Measurements from ENCODE around the gene NKX2-1. TPM values are rescaled to one million over a fixed set of nuclear protein-coding genes. Genes with fewer than 3 reads are reported as not detected.
A peak's percentile ranks its signal among the peaks of the same experiment; 100 is the strongest.
"Not testable (repeated sequence)": the region's sequence is repeated elsewhere in the genome, so short reads cannot be mapped to it uniquely, and the experiment has no call there.

The NKX2-1 gene
- total RNA-seq, 2 experiments from 2014 or later: not detected

DNA sequence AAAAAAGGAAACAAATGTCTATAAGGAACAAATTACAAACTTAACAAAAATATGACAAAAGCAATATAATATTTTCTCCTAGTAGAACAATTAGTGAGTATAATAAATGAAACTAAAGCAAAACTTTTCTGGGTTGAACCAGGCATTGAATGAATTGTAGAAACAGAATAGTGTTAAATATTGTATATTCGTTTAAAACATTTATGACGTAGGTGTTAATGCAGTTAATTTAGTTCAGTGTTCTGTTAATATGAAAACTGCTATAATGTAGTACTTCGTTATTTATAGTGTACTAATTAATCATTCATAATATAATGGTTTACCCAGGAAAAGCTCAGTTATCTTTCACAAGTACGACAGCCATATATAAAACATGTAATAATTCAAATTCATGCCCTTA lies 23.7 kb downstream of the NKX2-1 start:
- intact Hi-C loops (cut with micrococcal nuclease): no loop called here
- Mint-ChIP-seq H3K27ac (no peak overlapping the region), H3K36me3 (no peaks in the 10 kb centered on the region), H3K9me3 (no peaks in the 10 kb centered on the region), H3K4me1 (ENCODE audit: low read depth) (no peaks in the 10 kb centered on the region), H3K4me3 (no peak overlapping the region), H3K27me3 (peaks cover 15% of the 10 kb centered on the region)
- CTCF ChIA-PET: no interaction called here
- POLR2A ChIA-PET: no interaction called here
- DNase-seq: no peak

DNA sequence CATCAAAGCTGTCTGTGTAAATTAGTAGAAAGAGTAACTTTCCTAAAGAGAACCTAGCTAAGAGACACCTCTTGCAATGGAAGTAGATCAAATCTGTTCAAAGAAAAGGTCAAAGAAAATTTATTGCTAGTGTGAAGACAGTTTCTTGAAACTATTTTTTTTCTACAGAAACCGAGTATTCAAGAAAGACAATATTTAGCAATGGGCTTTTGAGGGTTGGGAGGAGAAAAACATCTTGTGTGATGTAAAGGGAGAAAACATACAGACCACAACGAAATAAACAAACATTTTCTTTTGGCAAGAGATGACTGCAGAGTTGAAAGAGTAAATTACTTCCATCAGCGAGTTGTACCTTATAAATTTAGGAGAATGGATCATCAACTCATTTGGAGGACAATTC lies 24.4 kb downstream of the NKX2-1 start:
- no peaks in the 10 kb centered on the region for H3K9me3 Mint-ChIP-seq
- POLR2A ChIA-PET: no interaction called here

DNA sequence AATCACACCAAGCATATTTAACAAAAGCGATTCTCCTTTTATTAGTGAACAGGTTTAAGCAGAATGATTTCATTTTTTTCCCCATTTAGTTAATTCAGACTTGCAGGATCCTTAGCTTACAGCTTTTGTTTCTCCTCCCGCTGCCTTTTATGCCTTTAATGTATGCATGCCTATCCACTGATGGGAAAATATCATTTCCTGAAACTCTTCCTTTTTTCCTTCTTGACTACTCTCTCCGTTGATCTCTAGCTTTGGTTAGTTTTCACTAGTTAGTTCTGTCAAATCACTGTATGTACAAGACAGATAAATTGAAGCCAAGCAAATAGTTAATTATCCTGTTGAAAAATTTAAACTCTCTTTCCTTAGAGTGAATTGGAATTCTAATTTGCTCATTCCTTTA lies 26.3 kb downstream of the NKX2-1 start:
- Mint-ChIP-seq H3K27me3 (peaks cover 16% of the 10 kb centered on the region), H3K36me3 (no peaks in the 10 kb centered on the region), H3K9me3 (no peaks in the 10 kb centered on the region), H3K4me1 (ENCODE audit: low read depth) (no peaks in the 10 kb centered on the region), H3K27ac (no peak overlapping the region), H3K4me3 (no peak overlapping the region)
- POLR2A ChIA-PET: no interaction called here
- DNase-seq: no peak
- intact Hi-C loops (cut with micrococcal nuclease): no loop called here
- CTCF ChIA-PET: interaction anchor here (0.6 kb wide), 1 partner anchor 696 kb away, joined by 3 read pairs; no protein-coding TSS in a partner anchor

More for the DNA sequence above, 24.4 kb downstream of the NKX2-1 start:
- Mint-ChIP-seq H3K27me3 (peaks cover 19% of the 10 kb centered on the region), H3K4me1 (ENCODE audit: low read depth) (no peaks in the 10 kb centered on the region), H3K36me3 (no peaks in the 10 kb centered on the region), H3K27ac (no peak overlapping the region), H3K4me3 (no peak overlapping the region)
- no peak for DNase-seq
- intact Hi-C loops (cut with micrococcal nuclease): no loop called here
- CTCF ChIA-PET: no interaction called here

DNA sequence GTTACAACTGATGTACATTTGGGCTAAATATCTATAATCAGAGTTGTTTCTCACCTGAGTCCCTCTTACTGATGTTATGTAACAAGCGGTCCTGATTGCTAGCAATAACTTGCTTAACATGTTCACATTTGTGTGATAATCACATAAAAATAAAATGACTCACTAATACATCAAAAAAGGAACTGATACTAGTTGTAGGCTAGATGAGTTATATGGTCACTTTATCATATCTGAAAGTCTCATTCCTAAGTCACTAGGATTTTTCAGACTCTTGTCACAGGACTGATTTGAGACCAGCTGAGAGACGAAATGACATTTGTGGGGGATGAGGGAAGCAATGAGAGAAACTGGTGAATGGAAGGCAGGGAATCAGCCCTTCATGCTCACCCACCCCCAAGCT lies 34.3 kb downstream of the NKX2-1 start:
- ChIA-PET CTCF (no interaction called here), POLR2A (no interaction called here)
- no peak for DNase-seq
- intact Hi-C loops (cut with micrococcal nuclease): no loop called here
- H3K27ac Mint-ChIP-seq: no peak overlapping the region
- no peak overlapping the region for H3K4me3 Mint-ChIP-seq
- H3K36me3 Mint-ChIP-seq: no peaks in the 10 kb centered on the region
- H3K9me3 Mint-ChIP-seq: no peaks in the 10 kb centered on the region
- peaks cover 15% of the 10 kb centered on the region for H3K27me3 Mint-ChIP-seq
- H3K4me1 Mint-ChIP-seq (ENCODE audit: low read depth): no peaks in the 10 kb centered on the region

DNA sequence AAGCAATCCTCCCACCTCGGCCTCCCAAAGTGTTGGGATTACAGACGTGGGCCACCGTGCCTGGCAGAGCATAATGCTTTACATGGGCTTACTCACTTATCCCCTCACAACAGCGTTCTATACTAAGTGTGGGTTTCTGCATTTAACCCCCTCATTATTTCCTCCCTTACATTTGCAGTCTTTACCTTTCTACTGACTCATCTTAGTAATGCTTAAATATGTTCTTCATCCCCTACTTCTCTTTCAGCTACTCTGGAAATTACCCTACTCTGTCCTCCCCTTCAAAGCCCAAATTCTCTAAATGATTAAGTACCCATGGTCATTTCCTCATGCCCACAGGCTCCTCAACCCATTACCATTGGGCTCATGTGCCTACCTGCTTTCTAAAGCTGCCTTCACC lies 40.7 kb downstream of the NKX2-1 start:
- H3K27ac Mint-ChIP-seq: no peak overlapping the region
- peaks cover 6% of the 10 kb centered on the region for H3K27me3 Mint-ChIP-seq
- H3K4me3 Mint-ChIP-seq: no peak overlapping the region
- intact Hi-C loops (cut with micrococcal nuclease): loop anchor here (5.0 kb wide), 1 partner anchor 162 kb away; no protein-coding TSS in a partner anchor
- ChIA-PET POLR2A (no interaction called here), CTCF (no interaction called here)
- no peaks in the 10 kb centered on the region for H3K9me3 Mint-ChIP-seq
- DNase-seq: no peak
- H3K36me3 Mint-ChIP-seq: no peaks in the 10 kb centered on the region
- no peaks in the 10 kb centered on the region for H3K4me1 Mint-ChIP-seq (ENCODE audit: low read depth)

DNA sequence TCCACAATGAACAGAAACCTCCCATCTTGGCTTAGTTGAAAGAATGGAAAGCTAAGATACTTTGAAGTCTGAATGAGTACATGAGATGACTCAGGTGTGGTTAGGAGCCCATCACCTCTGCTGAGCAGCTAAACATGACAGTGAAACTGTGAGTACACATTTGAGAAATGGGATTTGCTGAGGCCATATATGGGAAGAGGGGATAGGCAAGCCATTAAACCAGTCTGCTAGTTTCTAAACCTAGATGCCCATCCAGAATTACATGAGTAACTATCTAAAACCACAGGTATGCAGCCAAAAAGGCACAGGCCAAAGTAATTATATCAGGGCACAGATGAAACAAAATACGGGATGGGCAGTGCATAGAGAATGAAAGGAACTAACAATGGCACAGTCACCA lies 41.2 kb downstream of the NKX2-1 start:
- no peak overlapping the region for H3K4me3 Mint-ChIP-seq
- POLR2A ChIA-PET: no interaction called here
- H3K27ac Mint-ChIP-seq: no peak overlapping the region
- no peaks in the 10 kb centered on the region for H3K36me3 Mint-ChIP-seq
- intact Hi-C loops (cut with micrococcal nuclease): loop anchor here (5.0 kb wide), 1 partner anchor 161 kb away; no protein-coding TSS in a partner anchor
- CTCF ChIA-PET: no interaction called here
- peaks cover 6% of the 10 kb centered on the region for H3K27me3 Mint-ChIP-seq
- peak; percentile 10 for DNase-seq
- no peaks in the 10 kb centered on the region for H3K4me1 Mint-ChIP-seq (ENCODE audit: low read depth)
- no peaks in the 10 kb centered on the region for H3K9me3 Mint-ChIP-seq

DNA sequence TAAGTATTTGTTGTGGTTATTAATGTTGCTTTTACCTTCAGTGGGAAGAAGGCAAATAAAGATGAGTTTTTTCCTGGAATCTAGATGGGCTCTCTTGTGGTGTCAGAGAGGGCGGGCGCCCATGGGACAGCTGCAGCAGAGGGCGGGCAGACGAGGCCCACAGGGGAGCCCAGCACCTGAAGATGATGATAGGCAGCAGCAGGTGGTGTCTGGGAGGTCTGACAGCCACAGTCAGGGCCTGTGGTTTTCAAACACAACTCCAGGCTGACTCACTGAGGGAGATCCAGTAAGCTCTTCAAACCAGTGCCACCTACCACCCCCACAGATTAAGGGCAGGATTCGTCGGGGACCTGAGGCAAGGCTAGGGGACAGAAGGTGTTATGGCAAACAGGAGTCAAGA lies 42.8 kb downstream of the NKX2-1 start:
- no peaks in the 10 kb centered on the region for H3K4me1 Mint-ChIP-seq (ENCODE audit: low read depth)
- no peaks in the 10 kb centered on the region for H3K36me3 Mint-ChIP-seq
- no peaks in the 10 kb centered on the region for H3K9me3 Mint-ChIP-seq
- DNase-seq: peak; percentile 14
- intact Hi-C loops (cut with micrococcal nuclease): loop anchor here (5.0 kb wide), 1 partner anchor 160 kb away; no protein-coding TSS in a partner anchor
- no peak overlapping the region for H3K4me3 Mint-ChIP-seq
- CTCF ChIA-PET: interaction anchor here (0.5 kb wide), 1 partner anchor 103 kb away, joined by 3 read pairs; no protein-coding TSS in a partner anchor
- no peak overlapping the region for H3K27ac Mint-ChIP-seq
- H3K27me3 Mint-ChIP-seq: peaks cover 6% of the 10 kb centered on the region
- POLR2A ChIA-PET: no interaction called here

DNA sequence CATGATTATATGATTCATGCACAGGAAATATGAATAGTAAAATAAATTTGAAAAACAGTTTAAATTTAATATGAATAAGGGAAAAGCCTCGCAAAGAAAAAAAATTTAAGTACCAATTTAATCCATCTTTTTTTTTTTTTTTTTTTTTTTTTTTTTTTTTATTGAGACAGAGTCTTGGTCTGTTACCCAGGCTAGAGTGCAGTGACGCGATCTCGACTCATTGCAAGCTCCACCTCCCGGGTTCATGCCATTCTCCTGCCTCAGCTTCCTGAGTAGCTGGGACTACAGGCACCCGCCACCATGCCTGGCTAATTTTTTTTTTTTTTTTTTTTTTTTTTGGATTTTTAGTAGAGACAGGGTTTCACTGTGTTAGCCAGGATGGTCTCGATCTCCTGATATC lies 44.0 kb downstream of the NKX2-1 start:
- H3K36me3 Mint-ChIP-seq; H3K27me3 Mint-ChIP-seq; DNase-seq; H3K27ac Mint-ChIP-seq; H3K4me3 Mint-ChIP-seq; POLR2A ChIA-PET; CTCF ChIA-PET; H3K4me1 Mint-ChIP-seq (ENCODE audit: low read depth); H3K9me3 Mint-ChIP-seq: not testable (repeated sequence)
- intact Hi-C loops (cut with micrococcal nuclease): loop anchor here (5.0 kb wide), 1 partner anchor 159 kb away; no protein-coding TSS in a partner anchor

DNA sequence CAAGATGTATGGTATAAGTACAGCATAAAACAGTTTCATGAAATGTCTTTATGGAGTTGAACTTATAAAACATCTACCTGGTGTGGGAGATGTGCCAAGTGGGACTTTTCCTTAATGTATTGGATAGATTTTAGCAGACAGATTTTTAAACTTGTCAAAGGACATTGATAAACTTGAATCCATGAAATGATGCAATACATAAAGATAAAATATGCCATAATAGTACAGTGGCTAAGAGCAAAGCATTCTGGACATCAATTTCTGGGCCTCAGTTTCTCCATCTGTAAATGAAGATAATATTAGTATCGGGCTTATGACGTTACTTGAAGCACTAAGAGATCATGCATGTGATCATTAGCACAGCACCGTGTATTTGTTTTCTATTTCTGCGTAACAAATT lies 45.4 kb downstream of the NKX2-1 start:
- Mint-ChIP-seq H3K4me3 (no peak overlapping the region), H3K27ac (no peak overlapping the region), H3K9me3 (no peaks in the 10 kb centered on the region), H3K36me3 (no peaks in the 10 kb centered on the region), H3K4me1 (ENCODE audit: low read depth) (no peaks in the 10 kb centered on the region), H3K27me3 (no peaks in the 10 kb centered on the region)
- intact Hi-C loops (cut with micrococcal nuclease): no loop called here
- ChIA-PET POLR2A (no interaction called here), CTCF (no interaction called here)
- DNase-seq: no peak

DNA sequence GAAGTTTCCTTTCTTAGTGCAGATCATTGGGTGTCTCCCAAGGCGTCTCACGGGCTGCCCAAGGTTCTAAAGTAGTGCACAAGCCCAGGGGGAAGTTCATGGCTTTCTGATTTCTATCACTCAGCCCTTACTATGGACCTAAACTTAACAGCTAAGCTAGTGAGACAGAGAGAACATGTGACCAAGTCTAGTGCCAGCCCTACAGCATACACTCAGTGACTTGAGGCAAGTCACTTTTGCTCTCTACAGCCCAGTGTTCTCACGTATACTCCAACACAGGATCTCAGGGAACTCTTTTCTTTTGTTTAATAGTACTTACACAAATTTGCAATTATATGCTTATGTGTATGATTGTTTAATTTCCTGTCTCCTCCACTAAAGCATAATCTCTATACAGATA lies 48.6 kb downstream of the NKX2-1 start:
- ChIA-PET POLR2A (no interaction called here), CTCF (no interaction called here)
- Mint-ChIP-seq H3K4me1 (ENCODE audit: low read depth) (no peaks in the 10 kb centered on the region), H3K36me3 (no peaks in the 10 kb centered on the region), H3K27ac (no peak overlapping the region), H3K4me3 (no peak overlapping the region), H3K9me3 (no peaks in the 10 kb centered on the region), H3K27me3 (peaks cover 1% of the 10 kb centered on the region)
- intact Hi-C loops (cut with micrococcal nuclease): no loop called here
- no peak for DNase-seq

DNA sequence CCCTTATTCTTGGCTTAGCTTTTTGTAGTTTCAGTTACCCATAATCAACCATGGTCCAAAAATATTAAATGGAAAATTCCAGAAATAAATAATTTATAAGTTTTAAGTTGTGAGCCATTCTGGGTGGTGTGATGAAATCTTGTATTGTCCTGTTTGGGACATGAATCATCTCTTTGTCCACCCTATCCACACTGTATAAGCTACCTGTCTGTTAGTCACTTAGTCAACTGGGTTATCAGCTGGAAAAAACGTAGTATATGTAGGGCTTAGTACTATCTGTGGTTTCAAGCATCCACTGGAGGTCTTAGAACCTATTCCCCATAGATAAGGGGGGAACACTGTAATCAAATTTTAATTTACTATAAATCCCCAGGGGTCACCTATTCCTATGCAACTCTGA lies 52.7 kb downstream of the NKX2-1 start:
- no peaks in the 10 kb centered on the region for H3K4me1 Mint-ChIP-seq (ENCODE audit: low read depth)
- H3K36me3 Mint-ChIP-seq: no peaks in the 10 kb centered on the region
- no peak overlapping the region for H3K4me3 Mint-ChIP-seq
- no peaks in the 10 kb centered on the region for H3K9me3 Mint-ChIP-seq
- CTCF ChIA-PET: no interaction called here
- POLR2A ChIA-PET: no interaction called here
- no peak for DNase-seq
- H3K27me3 Mint-ChIP-seq: peaks cover 8% of the 10 kb centered on the region
- H3K27ac Mint-ChIP-seq: no peak overlapping the region
- intact Hi-C loops (cut with micrococcal nuclease): no loop called here

All from activated CD4-positive, alpha-beta memory T cell treated with anti-CD3 and anti-CD28 coated beads for 36 hours (primary cell).